SHP77 (cell line): ENCODE measurements around the gene MRPS12.

Experiments used
- DNase-seq, 2 experiments: peaks; one replicate each; lab custom pipeline; 2025; lab: John Stamatoyannopoulos, UW

Gene MRPS12

GRCh38 chr19:38911388-38912001, 19.2 kb upstream of the MRPS12 start:
- no peak for DNase-seq

- DNase-seq = no peak
Observed at GRCh38 chr19:38912600-38913514, 17.9 kb upstream of the MRPS12 start.

GRCh38 chr19:38913958-38914357, 16.8 kb upstream of the MRPS12 start:
- DNase-seq = no peak

- DNase-seq = no peak
Observed at GRCh38 chr19:38915329-38916321, 15.1 kb upstream of the MRPS12 start.

- DNase-seq = peak; percentile 58 to 73
Observed at GRCh38 chr19:38917516-38917915, 13.2 kb upstream of the MRPS12 start.

DNA sequence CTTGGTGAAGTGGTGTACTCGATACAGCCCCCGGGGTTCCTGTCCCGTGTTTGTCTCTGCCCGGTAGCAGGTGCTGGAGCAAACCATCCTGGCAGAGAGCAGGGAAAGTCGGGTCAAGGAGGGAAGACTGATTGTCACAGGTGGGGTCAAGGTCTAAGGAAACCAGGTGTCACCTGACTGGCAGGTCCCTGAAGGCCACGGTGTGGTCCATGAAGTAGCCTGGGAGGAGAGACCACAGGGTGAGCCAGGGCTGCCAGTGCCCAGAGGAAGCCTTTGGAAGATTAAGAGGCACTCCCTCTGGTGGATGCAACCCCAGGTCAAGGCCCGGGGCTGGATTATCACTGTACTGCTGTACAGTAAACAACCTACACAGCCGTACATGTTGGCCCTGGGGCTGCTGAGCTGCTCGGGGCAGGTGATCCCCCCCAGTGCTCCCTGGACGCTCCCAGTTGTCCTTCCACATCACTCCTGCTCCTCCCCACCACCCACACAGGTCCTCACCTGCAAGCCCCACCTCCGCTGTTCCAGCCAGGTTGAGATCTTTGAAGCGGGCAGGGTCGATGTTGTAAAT, 12.7 kb upstream of the MRPS12 start:
- DNase-seq = peak; percentile 78 to 79

- no peak for DNase-seq
Observed at GRCh38 chr19:38918526-38918925, 12.2 kb upstream of the MRPS12 start.

GRCh38 chr19:38919837-38920601, 10.7 kb upstream of the MRPS12 start:
- no peak for DNase-seq

DNA sequence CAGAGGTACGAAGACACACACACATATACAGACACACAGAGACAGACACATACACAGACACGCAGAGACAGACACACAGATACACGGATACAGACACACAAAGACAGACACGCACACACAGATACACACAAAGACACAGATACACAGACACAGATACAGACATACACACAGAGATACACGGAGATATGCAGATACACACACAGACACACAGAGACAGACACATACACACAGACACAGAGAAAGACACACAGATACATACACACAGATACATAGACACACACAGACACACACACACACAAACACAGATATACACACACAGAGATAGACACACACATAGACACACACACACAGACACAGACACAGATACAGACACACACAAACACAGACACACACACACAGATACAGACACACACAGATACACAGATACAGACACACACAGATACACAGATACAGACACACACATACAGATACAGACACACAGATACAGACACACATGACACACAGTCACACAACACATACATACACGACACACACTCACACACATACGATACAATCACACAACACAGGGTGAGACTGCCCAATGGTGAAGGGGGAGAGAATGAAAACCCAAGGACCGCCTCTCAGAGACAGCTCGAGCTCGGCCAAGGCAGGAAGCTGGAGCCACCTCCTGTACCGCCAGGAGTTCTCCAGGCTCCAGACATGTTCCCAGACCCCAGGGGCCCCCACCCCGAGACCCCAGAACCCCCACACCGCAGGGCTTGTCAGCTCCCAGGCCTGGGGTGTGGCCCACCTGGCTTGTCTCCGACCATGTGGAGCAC, 9.9 kb upstream of the MRPS12 start:
- DNase-seq = no peak

DNA sequence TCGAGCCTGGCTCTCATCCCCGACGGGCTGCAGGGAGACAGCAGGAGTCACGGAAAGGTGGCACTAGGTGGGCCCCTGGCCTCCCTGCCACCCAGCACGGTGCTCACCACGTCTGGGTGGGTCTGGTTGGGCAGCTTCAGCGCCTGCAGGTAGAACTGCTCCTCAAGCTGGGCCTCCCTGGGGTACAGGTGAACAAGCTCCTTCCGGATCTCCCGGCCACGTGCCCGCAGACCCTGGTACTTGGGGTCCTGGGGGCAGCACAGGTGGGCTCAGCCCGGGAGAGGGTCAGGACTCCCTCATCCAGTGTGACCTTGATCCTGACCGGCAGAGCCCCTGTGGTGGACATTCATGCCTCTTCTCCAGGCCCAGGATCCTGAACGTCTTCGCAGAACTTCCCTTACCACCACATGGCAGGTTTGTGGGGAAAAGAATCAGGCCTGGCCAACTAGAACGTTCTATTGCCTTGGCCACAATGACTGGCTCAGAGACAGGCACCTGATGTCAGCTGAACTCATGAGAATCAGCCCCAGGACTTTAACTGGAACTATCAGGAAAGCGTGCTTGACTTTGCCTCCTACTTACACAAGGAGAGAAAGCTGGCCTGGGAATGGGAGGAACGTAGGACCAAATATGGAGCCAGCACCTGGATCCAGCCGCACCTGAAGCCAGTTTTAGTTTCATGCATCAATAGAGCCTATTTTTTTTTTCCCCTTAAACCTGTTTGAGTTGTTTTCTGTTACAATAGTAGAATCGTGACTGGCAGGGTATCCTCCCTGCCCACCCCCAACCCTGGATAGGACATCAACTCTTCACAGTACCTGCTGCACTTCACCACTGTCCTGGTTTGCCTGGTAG, 9.1 kb upstream of the MRPS12 start:
- no peak for DNase-seq

DNA sequence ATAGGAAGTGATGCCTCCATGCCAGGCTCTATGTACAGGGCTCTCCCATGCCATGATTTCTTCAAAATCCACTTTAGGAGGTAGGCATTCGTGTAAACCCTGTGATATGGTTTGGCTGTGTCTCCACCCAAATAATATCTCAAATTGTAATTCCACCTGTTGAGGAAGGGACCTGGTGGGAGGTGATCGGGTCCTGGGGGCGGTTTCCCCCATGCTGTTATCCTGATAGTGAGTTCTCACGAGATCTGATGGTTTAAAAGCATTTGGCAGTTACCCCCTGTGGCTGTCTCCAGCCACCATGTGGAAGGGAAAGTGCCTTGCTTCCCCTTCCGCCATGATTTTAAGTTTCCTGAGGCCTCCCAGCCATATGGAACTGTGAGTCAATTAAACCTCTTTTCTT, 8.3 kb upstream of the MRPS12 start:
- DNase-seq = no peak

GRCh38 chr19:38924388-38924787, 6.4 kb upstream of the MRPS12 start:
- no peak for DNase-seq

DNA sequence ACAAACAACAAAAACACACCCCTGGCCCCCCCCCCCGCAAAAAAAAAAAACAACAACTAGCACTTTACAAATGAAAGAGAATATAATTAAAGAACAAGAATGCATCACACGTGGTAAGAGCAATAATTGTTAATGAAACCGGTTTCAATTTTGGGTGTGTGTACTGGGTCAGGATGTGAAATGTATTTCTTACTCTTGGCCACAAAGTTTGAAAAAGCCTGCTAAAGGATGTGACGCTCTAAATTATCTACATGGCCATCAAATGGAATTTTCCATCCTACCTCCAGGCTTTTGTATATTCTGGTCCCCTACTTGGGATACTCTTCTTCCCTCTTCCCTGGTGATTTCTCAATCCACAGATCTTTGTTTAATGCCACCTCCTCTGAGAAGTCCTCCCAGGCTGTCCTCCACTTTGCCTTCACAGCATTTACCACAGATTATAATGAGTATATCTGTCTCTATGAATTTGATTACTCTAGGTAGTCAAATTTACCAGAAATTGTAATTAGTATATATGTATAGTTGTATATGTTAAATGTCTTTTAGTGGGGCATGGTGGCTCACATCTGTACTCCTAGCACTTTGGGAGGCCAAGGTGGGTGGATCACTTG, 2.2 kb upstream of the MRPS12 start:
- no peak for DNase-seq

- DNase-seq = peak; percentile 94 to 97
Observed at GRCh38 chr19:38929929-38930775, 592 bp upstream of the MRPS12 start, which contains the start of gene SARS2. Gene SARS2, minus strand, starts transcription at chr19:38930763. Its CDS starts 27 bp downstream, at chr19:38930736.

GRCh38 chr19:38931521-38931793, 713 bp downstream of the MRPS12 start:
- no peak for DNase-seq

DNA sequence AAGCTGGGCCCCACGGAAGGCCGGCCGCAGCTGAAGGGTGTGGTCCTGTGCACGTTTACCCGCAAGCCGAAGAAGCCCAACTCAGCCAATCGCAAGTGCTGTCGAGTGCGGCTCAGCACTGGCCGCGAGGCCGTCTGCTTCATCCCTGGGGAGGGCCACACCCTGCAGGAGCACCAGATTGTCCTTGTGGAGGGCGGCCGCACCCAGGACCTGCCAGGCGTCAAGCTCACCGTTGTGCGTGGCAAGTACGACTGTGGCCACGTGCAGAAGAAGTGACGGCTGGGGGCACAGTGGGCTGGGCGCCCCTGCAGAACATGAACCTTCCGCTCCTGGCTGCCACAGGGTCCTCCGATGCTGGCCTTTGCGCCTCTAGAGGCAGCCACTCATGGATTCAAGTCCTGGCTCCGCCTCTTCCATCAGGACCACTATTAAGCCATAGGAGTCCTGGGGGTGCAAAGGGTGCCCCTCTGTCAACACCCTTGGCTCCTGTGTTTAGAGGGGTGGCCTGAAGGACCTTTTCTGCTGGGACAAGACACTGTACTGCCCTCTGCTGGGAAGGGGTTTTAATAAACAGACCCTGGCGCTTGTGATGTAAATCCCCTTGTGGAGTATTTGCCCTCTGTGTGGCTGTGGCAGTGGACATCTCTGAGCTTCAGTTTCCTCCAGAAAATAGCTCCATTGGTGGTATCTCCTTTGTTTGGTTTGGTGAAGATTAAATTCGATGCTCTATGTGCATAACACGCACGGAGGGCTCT, 1.9 kb downstream of the MRPS12 start:
- peak; percentile 43 to 63 for DNase-seq

DNA sequence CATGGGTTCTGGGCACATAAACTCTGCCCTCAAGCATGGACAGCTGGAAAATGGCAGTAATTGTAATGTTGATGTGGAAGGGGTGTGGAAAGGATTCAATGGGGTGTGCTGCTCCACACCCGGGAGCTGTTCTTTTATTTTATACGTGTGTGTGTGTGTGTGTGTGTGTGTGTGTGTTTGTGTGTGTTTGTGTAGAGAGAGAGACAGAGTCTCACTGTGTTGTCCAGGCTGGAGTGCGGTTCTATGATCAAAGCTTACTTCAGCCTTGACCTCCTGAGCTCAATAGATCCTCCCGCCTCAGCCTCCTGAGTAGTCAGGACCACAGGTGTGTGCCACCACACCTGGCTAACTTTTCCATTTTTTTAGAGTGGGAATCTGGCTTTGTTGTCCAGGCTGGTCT, 2.8 kb downstream of the MRPS12 start:
- DNase-seq = no peak
